Bronchial epithelial cell (primary cell): ENCODE results near the gene PPTC7. TPM values are rescaled to one million over a fixed set of nuclear protein-coding genes. Genes with fewer than 3 reads are reported as not detected.
A peak's percentile ranks its signal among the peaks of the same experiment; 100 is the strongest.
"Not testable (repeated sequence)": the region's sequence is repeated elsewhere in the genome, so short reads cannot be mapped to it uniquely, and the experiment has no call there.

Experiments
- DNase-seq: peaks from one replicate; pipeline ENCODE4 v3.0.0-alpha.2; 2010; ENCODE audit warnings: low read depth
- FAIRE-seq: peaks from 2 replicates; lab custom pipeline; 2011; peaks lifted over from hg19 to GRCh38; lab: Jason Lieb, UNC
- H3K27me3 ChIP-seq: 2 replicates; pipeline ENCODE4 v1.5.1; 2011; ENCODE audit warnings: low read length; ENCODE audit not compliant: control insufficient read depth, insufficient read depth
- H3K36me3 ChIP-seq: 2 replicates; pipeline ENCODE4 v1.5.1; 2011; ENCODE audit warnings: low read length; ENCODE audit not compliant: control insufficient read depth, insufficient read depth
- H3K4me3 ChIP-seq: 2 replicates; pipeline ENCODE4 v1.5.1; 2011; ENCODE audit warnings: mild to moderate bottlenecking, low read depth, low read length, control low read depth
- CTCF ChIP-seq: IDR thresholded peaks from 2 replicates; pipeline ENCODE4 v1.5.1; 2011; ENCODE audit warnings: mild to moderate bottlenecking, moderate library complexity, low read length, control low read depth, inconsistent platforms; ENCODE audit not compliant: insufficient read depth, severe bottlenecking
- total RNA-seq: library from RNA; depleted of rRNA; stranded (reverse); fragments of >200 nt; gene quantifications from 2 replicates; pipeline ENCODE4 v1.2.1, GENCODE V29; 2014

The PPTC7 gene
- total RNA-seq, 1 donor from 2014 or later, result 10.8 TPM

GRCh38 chr12:110600254-110600653 is 17.1 kb upstream of the PPTC7 start:
- no peak for FAIRE-seq
- TF ChIP-seq CTCF, result peak; percentile 29
- Histone ChIP-seq H3K4me3 (no peak overlapping the region), H3K27me3 (no peaks in the 10 kb centered on the region), H3K36me3 (no peaks in the 10 kb centered on the region)
- peak; percentile 69 for DNase-seq

DNA sequence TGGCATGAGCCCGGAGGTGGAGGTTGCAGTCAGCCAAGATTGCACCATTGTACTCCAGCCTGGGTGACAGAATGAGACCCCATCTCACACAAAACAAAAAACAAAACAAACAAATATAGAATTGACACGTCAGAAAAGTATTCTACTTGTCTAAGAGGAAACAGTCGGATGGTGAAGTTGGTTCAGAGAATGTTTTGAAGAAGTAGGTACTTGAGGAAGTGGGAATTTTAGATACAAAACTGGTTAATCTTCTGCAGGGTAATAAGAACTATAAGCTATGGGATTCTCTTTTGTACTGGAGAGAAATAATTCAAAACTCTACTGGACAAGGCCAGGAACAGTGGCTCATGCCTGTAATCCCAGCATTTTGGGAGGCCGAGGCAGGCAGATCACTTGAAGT is 16.2 kb upstream of the PPTC7 start:
- no peak for FAIRE-seq
- TF ChIP-seq CTCF, result no peak

DNA sequence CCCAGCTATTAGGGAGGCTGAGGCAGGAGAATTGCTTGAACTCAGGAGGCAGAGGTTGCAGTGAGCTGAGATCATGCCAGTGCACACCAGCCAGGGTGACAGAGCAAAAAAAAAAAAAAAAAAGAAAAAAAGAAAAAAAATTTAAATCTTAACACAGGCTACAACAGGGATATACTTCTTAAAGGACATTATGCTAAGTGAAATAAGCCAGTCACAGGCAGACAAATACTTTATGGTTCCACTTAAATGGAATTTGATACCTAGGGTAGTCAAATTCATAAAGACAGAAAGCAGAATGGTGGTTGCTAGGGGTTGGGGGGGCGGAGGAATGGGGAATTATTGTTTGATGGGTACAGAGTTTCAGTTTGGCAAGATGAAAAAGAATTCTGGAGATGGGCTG is 14.8 kb upstream of the PPTC7 start:
- DNase-seq (no peak), FAIRE-seq (no peak)

More for the DNA sequence above, 16.2 kb upstream of the PPTC7 start:
- H3K36me3 ChIP-seq, result no peaks in the 10 kb centered on the region
- no peak for DNase-seq
- no peaks in the 10 kb centered on the region for H3K27me3 ChIP-seq
- H3K4me3 ChIP-seq, result no peak overlapping the region

GRCh38 chr12:110592919-110593318 is 9.8 kb upstream of the PPTC7 start:
- not testable (repeated sequence) for DNase-seq

More for the DNA sequence above, 14.8 kb upstream of the PPTC7 start:
- no peak overlapping the region for H3K4me3 ChIP-seq
- H3K36me3 ChIP-seq, result no peaks in the 10 kb centered on the region
- TF ChIP-seq CTCF, result no peak
- H3K27me3 ChIP-seq, result no peaks in the 10 kb centered on the region

DNA sequence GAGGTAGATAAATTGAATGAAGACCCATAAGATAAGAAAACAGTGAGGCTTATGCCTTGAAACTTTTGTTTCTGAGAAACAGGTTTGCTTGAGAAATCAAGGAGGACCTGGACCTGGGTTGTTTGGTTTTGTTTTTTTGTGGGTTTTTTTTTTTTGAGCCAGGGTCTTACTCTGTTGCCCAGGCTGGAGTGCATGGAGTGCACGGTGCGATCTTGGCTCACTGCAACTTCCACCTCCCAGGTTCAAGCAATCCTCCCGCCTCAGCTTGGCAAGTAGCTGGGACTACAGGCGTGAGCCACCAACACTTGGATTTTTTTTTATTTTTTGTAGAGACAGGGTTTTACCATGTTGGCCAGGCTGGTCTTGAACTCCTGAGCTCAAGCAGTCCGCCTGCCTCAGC is 9.0 kb upstream of the PPTC7 start:
- Histone ChIP-seq H3K4me3 (no peak overlapping the region), H3K27me3 (no peaks in the 10 kb centered on the region), H3K36me3 (no peaks in the 10 kb centered on the region)
- TF ChIP-seq CTCF, result no peak
- DNase-seq (no peak), FAIRE-seq (no peak)

More at GRCh38 chr12:110592919-110593318, 9.8 kb upstream of the PPTC7 start:
- FAIRE-seq, H3K4me3 ChIP-seq, H3K36me3 ChIP-seq, H3K27me3 ChIP-seq: not testable (repeated sequence)

- no peak for FAIRE-seq
- no peaks in the 10 kb centered on the region for H3K27me3 ChIP-seq
- no peak for DNase-seq
- no peak overlapping the region for H3K4me3 ChIP-seq
- H3K36me3 ChIP-seq, result no peaks in the 10 kb centered on the region
- no peak for TF ChIP-seq CTCF
These were observed 8.4 kb upstream of the PPTC7 start for GRCh38 chr12:110591451-110592051.
